Suprapubic skin (tissue), 4 donors: ENCODE results near the gene PRKCG.

Experiments
- CTCF ChIP-seq, 2 donors: fragments of 200-600 bp in 1 of 2; fragments of 450-650 bp in 1 of 2; sonication (generic) in 1 of 2; IDR thresholded peaks; one replicate each; pipeline ENCODE4 v1.5.1; 2016 to 2019; ENCODE audit warnings: antibody characterized with exemption in 2 of 2, mild to moderate bottlenecking in 1 of 2, moderate library complexity in 1 of 2
- EP300 ChIP-seq: sonication (generic); formaldehyde crosslinking; IDR thresholded peaks from one replicate; pipeline ENCODE4 v1.6.1; 2017; ENCODE audit warnings: antibody characterized with exemption
- POLR2A ChIP-seq, 2 donors: fragments of 450-650 bp; IDR thresholded peaks; one replicate each; pipeline ENCODE4 v1.6.1; 2017; ENCODE audit warnings: antibody characterized with exemption in 2 of 2, mild to moderate bottlenecking in 2 of 2, moderate library complexity in 2 of 2
- POLR2AphosphoS5 ChIP-seq, 3 donors: sonication (generic); formaldehyde crosslinking; IDR thresholded peaks; one replicate each; pipeline ENCODE4 v1.6.1; 2017; ENCODE audit warnings: antibody characterized with exemption in 3 of 3

GRCh38 chr19:53908106-53908934 lies 26.3 kb downstream of the PRKCG start:
- TF ChIP-seq POLR2A (IDR thresholded peaks at IDR 0.05) = no peak
- no peak for TF ChIP-seq CTCF (IDR thresholded peaks at IDR 0.05)
- TF ChIP-seq POLR2AphosphoS5 (IDR thresholded peaks at IDR 0.05) = no peak
- no peak for TF ChIP-seq EP300
